Peyer's patch (tissue), 4 donors: ENCODE data around the gene RFTN1.

ENCODE experiments used
- CTCF ChIP-seq, 6 experiments: fragments of 450-650 bp in 4 of 6; fragments of 200-600 bp in 2 of 6; sonication (generic) in 1 of 6; IDR thresholded peaks; one replicate each; pipeline ENCODE4 v1.5.1; 2017 to 2019; ENCODE audit warnings: antibody characterized with exemption in 6 of 6, mild to moderate bottlenecking in 3 of 6, moderate library complexity in 1 of 6
- POLR2A ChIP-seq, 2 donors: fragments of 450-650 bp; IDR thresholded peaks; one replicate each; pipeline ENCODE4 v1.5.1; 2017; ENCODE audit warnings: antibody characterized with exemption in 2 of 2, mild to moderate bottlenecking in 2 of 2, moderate library complexity in 2 of 2

GRCh38 chr3:16316847-16317560, 196.5 kb downstream of the RFTN1 start:
- no peak for TF ChIP-seq CTCF (IDR thresholded peaks at IDR 0.05)
- no peak for TF ChIP-seq POLR2A (IDR thresholded peaks at IDR 0.05)
